K562 (cell line): ENCODE data around the gene PELI1. TPM values are rescaled to one million over a fixed set of nuclear protein-coding genes. Genes with fewer than 3 reads are reported as not detected.

Experiments used
- ATAC-seq: fragments of 200-7000 bp; cut with Tn5 transposase; 3 replicates; pipeline ENCODE4 v1.9.1; 2020; ENCODE audit warnings: moderate library complexity
- BruUV-seq: library from RNA; stranded (reverse); fragments of 400-500 nt; replicated peaks from 2 replicates; lab custom pipeline; 2021; lab: Mats Ljungman, UMichigan
- CTCF ChIA-PET: fragments of 300-600 bp; formaldehyde crosslinking; extraction: SDS; loops from one replicate; lab custom pipeline; 2021; ENCODE audit warnings: low intra/inter-chr PET ratio; lab: Yijun Ruan, JAX
- POLR2A ChIA-PET: fragments of 300-600, 350-650 bp; sonication (Branson Sonifier 250); formaldehyde crosslinking; extraction: SDS; loops from one replicate; lab custom pipeline; 2021; ENCODE audit warnings: antibody characterized with exemption, inconsistent platforms; lab: Yijun Ruan, JAX
- DNase-seq, 4 experiments: peaks; one replicate each; pipeline versions ENCODE4 v3.0.0 to v3.0.0-alpha.2; 2011 to 2018; ENCODE audit warnings: low spot score in 3 of 4, mixed read lengths in 3 of 4; ENCODE audit errors: extremely low read depth in 1 of 4
- FAIRE-seq: peaks from 2 replicates; lab custom pipeline; 2011; peaks lifted over from hg19 to GRCh38; lab: Jason Lieb, UNC
- H2AFZ ChIP-seq: 2 replicates; pipeline ENCODE4 v1.6.0; 2011; ENCODE audit warnings: low read depth, low read length, control low read depth, inconsistent platforms
- H3K27ac ChIP-seq: fragments of 200-600 bp; 3 replicates; pipeline ENCODE4 v1.8.0; 2011; ENCODE audit warnings: low read depth, mild to moderate bottlenecking, control low read depth, inconsistent platforms, low read length, moderate library complexity, mixed read lengths; ENCODE audit errors: extremely low read depth
- H3K27me3 ChIP-seq, 2 experiments: fragments of 300-600 bp in 1 of 2; 2 replicates in 1 of 2; 3 replicates in 1 of 2; pipeline versions ENCODE4 v1.6.0 to v1.8.0; 2011; ENCODE audit warnings: inconsistent platforms in 2 of 2, low read length in 2 of 2, mild to moderate bottlenecking in 1 of 2, mixed read lengths in 1 of 2, moderate library complexity in 1 of 2; ENCODE audit not compliant: control insufficient read depth in 2 of 2, insufficient read depth in 2 of 2
- H3K36me3 ChIP-seq: fragments of 300-600 bp; 3 replicates; pipeline ENCODE4 v1.8.0; 2011; ENCODE audit warnings: mild to moderate bottlenecking, low read length, inconsistent platforms; ENCODE audit not compliant: control insufficient read depth, insufficient read depth
- H3K4me1 ChIP-seq, 2 experiments: fragments of 200-600 bp in 1 of 2; replicated peaks in 1 of 2; 2 replicates in 1 of 2; 3 replicates in 1 of 2; pipeline versions ENCODE4 v1.5.1 to v1.8.0; 2011; ENCODE audit warnings: inconsistent platforms in 2 of 2, low read length in 2 of 2, mild to moderate bottlenecking in 1 of 2, mixed read lengths in 1 of 2, moderate library complexity in 1 of 2; ENCODE audit not compliant: control insufficient read depth in 2 of 2, insufficient read depth in 2 of 2
- H3K4me2 ChIP-seq: 2 replicates; pipeline ENCODE4 v1.6.1; 2011; ENCODE audit warnings: low read length, control low read depth, inconsistent platforms, mixed read lengths; ENCODE audit not compliant: insufficient read depth
- H3K4me3 ChIP-seq: fragments of 200-600 bp; sonication (generic), shearing (Covaris generic); 2 replicates; pipeline ENCODE4 v1.5.1; 2016; ENCODE audit warnings: control low read depth, inconsistent platforms
- H3K79me2 ChIP-seq: fragments of 200-600 bp; 3 replicates; pipeline ENCODE4 v1.8.0; 2011; ENCODE audit warnings: low read length, inconsistent platforms; ENCODE audit not compliant: control insufficient read depth, insufficient read depth
- H3K9ac ChIP-seq, 2 experiments: 2 replicates each; pipeline versions ENCODE4 v1.6.0 to v1.6.1; 2011; ENCODE audit warnings: low read depth in 2 of 2, low read length in 2 of 2, control low read depth in 1 of 2, inconsistent platforms in 1 of 2, mild to moderate bottlenecking in 1 of 2, mixed read lengths in 1 of 2; ENCODE audit not compliant: insufficient read depth in 1 of 2
- H3K9me1 ChIP-seq: one replicate; pipeline ENCODE4 v1.6.0; 2011; ENCODE audit warnings: inconsistent platforms, mild to moderate bottlenecking, low read length, moderate library complexity; ENCODE audit not compliant: control insufficient read depth, insufficient read depth
- H3K9me3 ChIP-seq: replicated peaks from 2 replicates; pipeline ENCODE4 v1.5.1; 2011; ENCODE audit warnings: low read depth, low read length, inconsistent platforms; ENCODE audit not compliant: control insufficient read depth, insufficient read depth
- H4K20me1 ChIP-seq: replicated peaks from 2 replicates; pipeline ENCODE4 v1.6.1; 2011; ENCODE audit warnings: low read length, inconsistent platforms, mixed read lengths; ENCODE audit not compliant: control insufficient read depth, insufficient read depth
- CGGBP1 ChIP-seq: fragments of 250-450 bp; sonication (Bioruptor Pico); IDR thresholded peaks from 2 replicates; pipeline ENCODE4 v1.9.0; 2021; ENCODE audit warnings: mild to moderate bottlenecking
- ID3 ChIP-seq, 2 experiments: fragments of 250-450 bp in 1 of 2; fragments of 450-650 bp in 1 of 2; sonication (Bioruptor Pico) in 1 of 2; IDR thresholded peaks; 2 replicates each; pipeline versions ENCODE4 v1.6.1 to v1.8.0; 2016 to 2021; ENCODE audit warnings: mild to moderate bottlenecking in 2 of 2, moderate library complexity in 2 of 2, missing compliant biosample characterization in 1 of 2, missing genetic modification characterization in 1 of 2
- KLF10 ChIP-seq: fragments of 250-450 bp; sonication (Bioruptor Pico); IDR thresholded peaks from 2 replicates; pipeline ENCODE4 v1.6.1; 2021; ENCODE audit warnings: matching md5 sums
- TCFL5 ChIP-seq: fragments of 250-450 bp; sonication (Bioruptor Pico); conservative IDR thresholded peaks from 2 replicates; pipeline ENCODE4 v1.6.1; 2021; ENCODE audit warnings: mild to moderate bottlenecking, moderate library complexity, matching md5 sums
- TGIF2 ChIP-seq: sonication (generic); formaldehyde crosslinking; IDR thresholded peaks from 2 replicates; pipeline ENCODE4 v1.8.1; 2022; ENCODE audit warnings: mild to moderate bottlenecking, missing genetic modification reagents, moderate library complexity
- ZBED1 ChIP-seq: IDR thresholded peaks from 2 replicates; pipeline ENCODE4 v1.6.1; 2014
- ZBTB1 ChIP-seq: sonication (generic); formaldehyde crosslinking; IDR thresholded peaks from 2 replicates; pipeline ENCODE4 v1.8.1; 2023; ENCODE audit warnings: missing genetic modification reagents, low read depth, mild to moderate bottlenecking, borderline replicate concordance
- ZC3H4 ChIP-seq: sonication (generic); formaldehyde crosslinking; IDR thresholded peaks from 2 replicates; pipeline ENCODE4 v1.9.0; 2021; ENCODE audit warnings: missing genetic modification reagents, borderline replicate concordance
- ZFP36 ChIP-seq: fragments of 150-350 bp; IDR thresholded peaks from 2 replicates; pipeline ENCODE4 v1.6.1; 2018; ENCODE audit warnings: low read length, low read depth; ENCODE audit not compliant: partially characterized antibody
- ZNF318 ChIP-seq, 2 experiments: fragments of 450-650 bp; IDR thresholded peaks; 2 replicates each; pipeline ENCODE4 v1.6.1; 2016; ENCODE audit warnings: mild to moderate bottlenecking in 2 of 2, borderline replicate concordance in 1 of 2, low read depth in 1 of 2, moderate library complexity in 1 of 2
- WGBS: fragments of 100-300 bp; shearing (Covaris generic); methylation state at CpG from one replicate; pipeline ENCODE4 v1.1.6; 2016; ENCODE audit warnings: low coverage, mixed read lengths; ENCODE audit not compliant: insufficient coverage; ENCODE audit errors: missing lambda C conversion rate; 5-methylcytosine and 5-hydroxymethylcytosine counted together
- in situ Hi-C: fragments of 300-500 bp; cut with MboI; formaldehyde crosslinking; loops from 4 replicates; pipeline ENCODE4 v1.15.0; 2018; ENCODE audit warnings: inconsistent platforms, mixed read lengths
- intact Hi-C: fragments of 100-400 bp; cut with micrococcal nuclease; formaldehyde crosslinking; loops from 2 replicates; pipeline ENCODE4 v1.14.2; 2022
- polyA plus RNA-seq, 8 experiments: library from polyadenylated mRNA; depleted of rRNA in 4 of 8; stranded (reverse) in 5 of 8; unstranded in 3 of 8; fragments of >200 nt; fragmentation: Nextera tagmentation in 2 of 8; fragmentation: Illumina TruSeq in 1 of 8; extraction: Ambion mirVana in 2 of 8; extraction: Trizol in 1 of 8; gene quantifications; 2 replicates each; pipeline versions ENCODE4 v1.2.1 to v1.2.3, GENCODE V29; 2011 to 2014; ENCODE audit warnings: inconsistent platforms in 1 of 8, missing spikeins in 1 of 8
- total RNA-seq, 7 experiments: library from RNA; depleted of rRNA in 6 of 7; stranded (reverse); fragments of >200 nt in 6 of 7; fragmentation: Illumina TruSeq in 2 of 7; extraction: Trizol in 2 of 7; gene quantifications; 2 replicates each; pipeline versions ENCODE4 v1.2.1 to v1.2.3, GENCODE V29; 2011 to 2021; ENCODE audit warnings: low replicate concordance in 1 of 7

The PELI1 gene
- total and polyA plus RNA-seq, 9 of the 15 experiments (the other 6 are each of a cell fraction or from before 2014, with no cell fraction given): 3.3 to 19.2 (median 12.5) TPM

- BruUV-seq: no TSS peak
- H3K36me3 ChIP-seq: peaks cover 26% of the 10 kb centered on the region; the same call in 2 of the 3 replicates
- ATAC-seq: no peak
- no peaks in the 10 kb centered on the region for H3K9me3 ChIP-seq
- H3K27me3 ChIP-seq: no peaks in the 10 kb centered on the region
- DNase-seq: no peak
- WGBS: 57% methylated on average over 4 of the region's 4 CpGs
- TF ChIP-seq TGIF2 (CRISPR knock-in tag): no peak
- no peak for TF ChIP-seq ZFP36
- no peak for TF ChIP-seq TCFL5 (CRISPR knock-in tag)
- TF ChIP-seq ZNF318 (IDR thresholded peaks at IDR 0.05; ENCODE audit: borderline replicate concordance in 1 of 2, low read depth in 1 of 2): no peak
- TF ChIP-seq ZBED1: no peak
- TF ChIP-seq ZBTB1: no peak
- TF ChIP-seq ZC3H4 (CRISPR knock-in tag): no peak
- TF ChIP-seq ID3 (CRISPR knock-in tag; IDR thresholded peaks at IDR 0.05): no peak
- no peak for TF ChIP-seq ID3 (tag; IDR thresholded peaks at IDR 0.05)
- TF ChIP-seq KLF10: no peak
- no peak for TF ChIP-seq CGGBP1 (CRISPR knock-in tag)
- H3K9me1 ChIP-seq: no peaks in the 10 kb centered on the region
- H3K9ac ChIP-seq: no peak overlapping the region
- H3K27ac ChIP-seq: no peak overlapping the region
- no peak overlapping the region for H3K4me3 ChIP-seq
- ChIA-PET POLR2A (no interaction called here), CTCF (no interaction called here)
- H3K4me1 ChIP-seq: no peaks in the 10 kb centered on the region
- no peak overlapping the region for H2AFZ ChIP-seq
- intact Hi-C loops (no loop called here), in situ Hi-C loops (no loop called here)
- no peak for FAIRE-seq
- H3K4me2 ChIP-seq: no peak overlapping the region
- H3K79me2 ChIP-seq: no peaks in the 10 kb centered on the region
- H4K20me1 ChIP-seq: no peaks in the 10 kb centered on the region
These were observed 50.9 kb downstream of the PELI1 start for GRCh38 chr2:64093341-64093740.
